HG03442 (cell line): Measurements from ENCODE around the gene HDAC9.

Experiments
- ATAC-seq: cut with Tn5 transposase; IDR thresholded peaks from one replicate; pipeline ENCODE4 v1.9.1; 2021; ENCODE audit warnings: mild to moderate bottlenecking, moderate library complexity; ENCODE audit not compliant: unreplicated experiment

The HDAC9 gene

GRCh38 chr7:18552943-18553604 lies 57.5 kb downstream of the HDAC9 start:
- no peak for ATAC-seq

DNA sequence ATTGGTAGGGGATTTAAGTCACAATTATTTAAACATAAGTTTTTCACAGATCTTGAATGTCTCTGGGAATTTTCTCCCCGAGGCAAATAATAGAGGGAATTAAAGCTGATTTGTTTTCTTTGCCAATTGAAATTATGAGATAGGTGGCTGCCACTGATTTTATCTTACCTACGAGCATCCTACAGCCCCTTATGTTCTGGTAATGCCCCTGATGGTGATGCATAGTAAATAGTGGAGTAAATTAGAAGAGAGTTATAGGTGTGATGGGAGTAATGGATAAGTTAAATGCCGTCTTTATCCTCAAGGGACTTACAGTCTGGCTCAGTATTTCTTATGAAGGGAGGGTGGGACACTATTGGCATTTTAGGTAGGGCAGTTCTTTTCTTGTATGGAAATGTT lies 58.1 kb downstream of the HDAC9 start:
- no peak for ATAC-seq

DNA sequence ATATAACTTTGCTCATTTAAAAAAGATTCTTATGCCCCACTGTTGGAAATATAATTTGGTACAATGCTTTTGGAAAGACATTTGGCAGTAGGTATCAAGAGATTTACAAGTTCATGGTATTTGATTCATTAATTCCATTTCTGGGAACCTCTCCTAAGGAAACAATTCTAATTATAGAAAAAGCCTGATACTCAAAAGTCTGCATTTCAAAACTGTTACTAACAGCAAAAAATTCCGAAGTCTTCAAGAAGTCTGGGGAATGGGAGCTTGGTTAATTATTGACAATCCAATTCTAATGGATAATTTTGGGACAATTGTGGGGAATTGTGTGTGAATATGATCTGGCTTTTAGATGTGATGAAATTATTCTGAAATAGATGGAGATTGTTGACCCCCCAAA lies 59.6 kb downstream of the HDAC9 start:
- no peak for ATAC-seq

GRCh38 chr7:18555968-18556367 lies 60.4 kb downstream of the HDAC9 start:
- ATAC-seq = no peak

DNA sequence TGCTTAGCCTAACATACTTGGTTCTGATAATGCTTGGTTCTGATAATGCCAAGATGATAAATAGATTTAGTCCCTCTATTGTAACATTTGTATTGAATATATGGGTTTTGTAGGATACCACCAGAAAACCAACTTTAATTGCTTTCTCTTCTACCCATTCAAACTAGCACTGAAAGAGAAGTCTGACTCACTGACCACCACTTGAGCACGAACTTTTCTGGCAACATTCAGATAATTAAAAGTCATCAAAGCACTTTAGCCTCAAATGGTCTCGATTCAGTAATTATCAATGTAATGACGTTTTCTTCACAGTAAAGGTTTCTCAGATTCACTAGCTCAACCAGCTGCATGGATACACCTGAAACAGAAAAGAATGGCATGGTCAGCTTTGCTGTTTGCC lies 63.0 kb downstream of the HDAC9 start:
- ATAC-seq = no peak

DNA sequence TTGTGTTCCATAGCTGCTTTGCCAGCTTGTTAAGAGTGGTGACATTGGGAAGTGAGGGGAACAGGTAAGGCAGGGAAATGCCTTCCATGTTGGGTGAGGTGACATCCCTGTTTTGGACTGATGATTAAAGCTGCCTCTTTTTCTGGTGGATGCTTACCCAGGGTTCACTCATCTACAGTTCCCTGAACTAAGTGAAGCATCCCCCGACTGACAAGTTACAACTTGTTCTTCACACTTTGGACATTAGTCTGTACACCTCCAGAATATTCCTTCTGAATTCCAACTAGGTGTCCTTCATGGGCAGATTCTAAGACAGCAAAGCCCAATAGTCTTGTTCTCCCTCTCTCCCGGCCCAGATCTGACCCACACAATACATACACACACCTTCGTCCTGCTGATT lies 63.4 kb downstream of the HDAC9 start:
- ATAC-seq = no peak

DNA sequence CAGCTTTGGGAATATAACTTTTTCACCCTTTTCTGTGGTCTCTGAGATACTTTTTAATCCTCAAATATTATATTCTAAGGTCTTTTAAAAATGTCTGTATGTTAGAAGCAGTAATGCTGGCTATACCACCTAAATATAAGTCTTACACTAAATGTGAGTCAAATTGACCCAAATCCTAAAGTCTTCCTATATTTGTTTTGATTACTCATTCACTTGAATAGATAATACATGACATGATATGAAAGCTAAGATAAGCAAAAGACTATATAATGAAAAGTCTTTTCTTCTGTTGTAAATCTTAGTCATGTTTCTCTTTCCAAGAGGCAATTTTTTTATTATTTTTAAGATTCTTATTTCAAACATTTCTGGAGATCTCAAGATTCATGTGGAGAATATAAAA lies 64.2 kb downstream of the HDAC9 start:
- ATAC-seq = no peak

DNA sequence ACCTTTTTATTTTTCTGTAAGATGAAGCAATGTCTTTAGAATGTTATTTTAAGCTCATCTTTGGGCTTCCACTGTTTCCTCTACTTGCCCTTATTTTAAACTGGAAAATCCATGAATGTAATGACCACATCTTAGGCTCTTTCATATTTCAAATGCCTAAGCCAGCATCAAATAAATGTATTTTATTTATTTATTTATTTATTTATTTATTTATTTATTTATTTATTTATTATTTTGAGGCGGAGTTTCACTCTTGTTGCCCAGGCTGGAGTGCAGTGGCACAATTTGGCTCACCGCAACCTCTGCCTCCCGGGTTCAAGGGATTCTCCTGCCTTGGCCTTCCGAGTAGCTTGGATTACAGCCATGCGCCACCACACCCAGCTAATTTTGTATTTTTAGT lies 69.2 kb downstream of the HDAC9 start:
- ATAC-seq = no peak

DNA sequence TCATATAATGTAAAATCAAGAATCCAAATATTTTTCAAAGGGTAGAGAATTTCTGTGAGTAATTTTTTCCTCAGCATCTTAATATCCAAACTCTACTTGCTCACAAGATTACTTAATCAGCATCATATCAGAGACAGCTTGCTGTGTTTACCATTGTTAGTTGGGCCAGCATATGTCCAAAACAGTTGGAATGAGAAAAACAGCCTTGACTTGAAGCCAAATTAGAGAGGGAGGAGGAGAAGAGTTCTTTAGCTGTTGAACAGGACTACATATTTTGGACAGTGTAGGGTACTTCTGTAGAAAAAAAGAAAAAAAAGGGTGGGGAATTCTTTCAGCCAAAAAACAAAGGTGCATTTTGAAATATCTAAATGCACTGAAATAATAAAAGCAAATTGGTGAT lies 69.8 kb downstream of the HDAC9 start:
- ATAC-seq = no peak

DNA sequence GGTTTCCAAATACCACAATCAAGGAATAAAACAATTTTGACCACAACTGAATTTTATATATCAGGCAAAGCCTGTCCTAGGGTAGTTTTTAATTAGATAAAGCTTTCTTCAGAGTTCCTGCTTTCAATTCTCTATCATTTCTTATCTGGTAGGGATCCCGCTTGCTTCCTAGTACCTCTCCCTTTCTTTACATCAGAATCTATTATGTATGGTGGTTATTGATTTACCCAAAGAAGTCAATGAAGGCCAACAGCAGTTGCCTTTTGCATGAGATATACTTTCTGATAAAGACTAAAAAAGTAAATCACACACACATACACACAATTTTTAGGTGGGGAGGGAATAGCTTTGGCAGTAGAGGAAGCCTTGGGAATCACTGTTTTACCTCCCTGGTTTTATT lies 70.7 kb downstream of the HDAC9 start:
- no peak for ATAC-seq

- peak; percentile 99 for ATAC-seq
Measured at GRCh38 chr7:18566829-18567228, 71.3 kb downstream of the HDAC9 start.

- ATAC-seq = no peak
Measured at GRCh38 chr7:18570441-18570840, 74.9 kb downstream of the HDAC9 start.

DNA sequence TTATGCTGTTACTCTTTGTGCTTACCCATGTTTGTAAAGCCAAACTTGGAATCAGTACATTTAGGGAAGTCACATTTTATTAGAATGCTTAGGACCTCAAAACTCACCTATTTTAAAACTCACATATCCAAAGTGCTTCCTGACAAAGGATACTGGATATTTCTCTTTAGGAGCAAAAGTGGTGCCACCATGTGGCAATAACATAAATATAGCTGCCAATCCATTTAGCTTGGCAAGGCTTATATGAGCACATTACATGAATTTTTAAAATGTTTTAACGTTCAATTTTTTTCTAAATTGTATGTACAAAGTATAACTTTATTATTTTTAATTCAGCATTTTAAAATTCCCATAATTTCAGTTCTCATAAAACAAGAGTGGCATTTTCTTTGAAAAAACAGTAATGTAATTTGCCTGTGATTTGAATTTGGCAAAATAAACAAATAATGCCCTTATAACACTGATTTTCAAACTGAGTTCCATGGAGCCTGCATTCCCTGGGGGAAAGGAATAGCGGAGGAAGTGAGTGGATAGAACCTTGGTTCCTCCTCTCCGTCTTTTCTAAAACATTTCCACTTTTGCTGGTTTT lies 75.4 kb downstream of the HDAC9 start:
- no peak for ATAC-seq

- no peak for ATAC-seq
Measured at GRCh38 chr7:18572154-18572553, 76.6 kb downstream of the HDAC9 start.

- ATAC-seq = no peak
Measured at GRCh38 chr7:18572885-18573284, 77.3 kb downstream of the HDAC9 start.

- no peak for ATAC-seq
Measured at GRCh38 chr7:18573410-18574234, 78.1 kb downstream of the HDAC9 start.

GRCh38 chr7:18574235-18574540 lies 78.6 kb downstream of the HDAC9 start:
- no peak for ATAC-seq

GRCh38 chr7:18574676-18575075 lies 79.1 kb downstream of the HDAC9 start:
- ATAC-seq = no peak

GRCh38 chr7:18575622-18576572 lies 80.3 kb downstream of the HDAC9 start:
- no peak for ATAC-seq

GRCh38 chr7:18577096-18577771 lies 81.7 kb downstream of the HDAC9 start:
- ATAC-seq = no peak

GRCh38 chr7:18579698-18580097 lies 84.1 kb downstream of the HDAC9 start:
- no peak for ATAC-seq
